ENCODE measurements around the gene TLCD1. TPM values are rescaled to one million over a fixed set of nuclear protein-coding genes. Genes with fewer than 3 reads are reported as not detected.

Gene TLCD1
- polyA plus RNA-seq, 1 experiment: 9.8 TPM

GRCh38 chr17:28712705-28713415, 13.2 kb downstream of the TLCD1 start:
- POLR2A ChIA-PET: interaction anchor here (0.6 kb wide), 1 partner anchor 34 kb away, joined by 4 read pairs; no protein-coding TSS in a partner anchor

DNA sequence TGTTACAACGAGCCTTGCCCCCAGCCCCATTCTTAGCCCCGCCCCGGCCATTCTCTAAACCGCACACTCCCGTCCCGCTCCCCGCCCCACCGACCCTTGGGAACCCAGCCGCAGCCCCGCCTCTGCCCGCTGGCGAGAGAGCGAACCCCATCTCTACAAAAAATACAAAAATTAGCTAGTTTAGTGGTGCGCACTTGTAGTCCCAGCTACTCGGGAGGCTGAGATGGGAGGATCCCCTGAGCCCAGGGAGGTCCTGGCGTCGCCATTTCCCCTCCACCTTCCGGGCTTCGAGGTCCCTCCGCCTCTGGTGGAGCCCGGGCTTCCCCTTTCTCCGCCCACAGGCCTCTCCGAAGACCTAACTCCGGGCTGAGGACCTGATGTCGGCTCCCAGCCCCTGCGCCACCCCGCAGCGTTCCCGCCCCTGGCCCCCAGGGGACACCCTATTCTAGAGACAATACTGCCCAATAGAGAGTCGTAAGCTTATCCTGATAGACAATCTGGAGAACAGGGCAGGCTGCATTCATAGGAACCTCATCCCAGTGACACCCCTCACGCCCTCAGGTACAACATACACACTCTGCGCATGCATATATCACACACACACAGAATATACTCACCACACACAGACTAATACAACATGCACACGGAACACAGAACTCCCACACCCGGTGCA, 13.9 kb downstream of the TLCD1 start:
- TF ChIP-seq, protein P1, sequence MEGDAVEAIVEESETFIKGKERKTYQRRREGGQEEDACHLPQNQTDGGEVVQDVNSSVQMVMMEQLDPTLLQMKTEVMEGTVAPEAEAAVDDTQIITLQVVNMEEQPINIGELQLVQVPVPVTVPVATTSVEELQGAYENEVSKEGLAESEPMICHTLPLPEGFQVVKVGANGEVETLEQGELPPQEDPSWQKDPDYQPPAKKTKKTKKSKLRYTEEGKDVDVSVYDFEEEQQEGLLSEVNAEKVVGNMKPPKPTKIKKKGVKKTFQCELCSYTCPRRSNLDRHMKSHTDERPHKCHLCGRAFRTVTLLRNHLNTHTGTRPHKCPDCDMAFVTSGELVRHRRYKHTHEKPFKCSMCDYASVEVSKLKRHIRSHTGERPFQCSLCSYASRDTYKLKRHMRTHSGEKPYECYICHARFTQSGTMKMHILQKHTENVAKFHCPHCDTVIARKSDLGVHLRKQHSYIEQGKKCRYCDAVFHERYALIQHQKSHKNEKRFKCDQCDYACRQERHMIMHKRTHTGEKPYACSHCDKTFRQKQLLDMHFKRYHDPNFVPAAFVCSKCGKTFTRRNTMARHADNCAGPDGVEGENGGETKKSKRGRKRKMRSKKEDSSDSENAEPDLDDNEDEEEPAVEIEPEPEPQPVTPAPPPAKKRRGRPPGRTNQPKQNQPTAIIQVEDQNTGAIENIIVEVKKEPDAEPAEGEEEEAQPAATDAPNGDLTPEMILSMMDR (IDR thresholded peaks at IDR 0.05; ENCODE audit: insufficient read depth, low read depth, low read length): no peak
- ChIA-PET CTCF (interaction anchor here (1.4 to 3.7 kb wide), 3 partner anchors 8 to 14 kb away, joined by 4 to 17 read pairs (median 4); partner anchors contain the start of genes RPL23A and TLCD1), POLR2A (interaction anchor here (2.4 kb wide), 1 partner anchor 7 kb away, joined by 40 read pairs; the partner anchor contains the start of gene RPL23A)
- Histone ChIP-seq H3K27me3 (ENCODE audit: control insufficient read depth, insufficient read depth, low read length) (no peaks in the 10 kb centered on the region), H3K36me3 (ENCODE audit: control insufficient read depth, insufficient read depth, low read length) (peaks cover 19% of the 10 kb centered on the region), H3K4me3 (ENCODE audit: low read depth, low read length) (no peak overlapping the region; the same call in 1 of the 2 replicates)
- DNase-seq (ENCODE audit: low read depth): no peak

More at GRCh38 chr17:28712705-28713415, 13.2 kb downstream of the TLCD1 start:
- CTCF ChIA-PET: interaction anchor here (0.6 to 4.5 kb wide), 4 partner anchors 7 to 239 kb away, joined by 3 to 21 read pairs (median 10); partner anchors contain the start of genes RPL23A and TLCD1
- DNase-seq (ENCODE audit: low read depth): no peak
- TF ChIP-seq, protein P1 (IDR thresholded peaks at IDR 0.05; ENCODE audit: insufficient read depth, low read depth, low read length): no peak
- no peaks in the 10 kb centered on the region for H3K27me3 ChIP-seq (ENCODE audit: control insufficient read depth, insufficient read depth, low read length)
- peaks cover 19% of the 10 kb centered on the region for H3K36me3 ChIP-seq (ENCODE audit: control insufficient read depth, insufficient read depth, low read length)
- H3K4me3 ChIP-seq (ENCODE audit: low read depth, low read length): no peak overlapping the region

DNA sequence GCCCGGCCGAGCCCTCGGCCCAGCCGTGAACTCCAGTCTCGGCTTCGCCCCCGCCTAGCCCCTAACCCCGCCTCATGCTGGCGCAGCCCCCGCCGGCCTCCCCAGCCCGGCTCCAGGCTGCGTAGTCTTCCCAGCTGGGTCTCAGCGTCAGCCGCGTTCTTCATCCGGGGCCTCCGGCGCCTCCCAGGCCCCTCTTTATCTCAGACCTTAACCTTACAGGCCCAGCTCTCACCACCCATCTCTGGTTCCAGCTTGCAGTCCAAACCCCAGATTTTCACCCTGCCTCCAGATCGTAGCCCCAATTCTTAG, 14.4 kb downstream of the TLCD1 start, which contains the start of gene PROCA1:
PROCA1 (minus strand) TSS at position 166 of the 309 bp plus-strand sequence. CDS start 228 bp downstream, outside the sequence.
- TF ChIP-seq, protein P1 (IDR thresholded peaks at IDR 0.05; ENCODE audit: insufficient read depth, low read depth, low read length): no peak
- POLR2A ChIA-PET: interaction anchor here (0.6 to 2.4 kb wide), 2 partner anchors 8 to 10 kb away, joined by 4 to 40 read pairs; partner anchors contain the start of gene RPL23A
- Histone ChIP-seq H3K4me3 (ENCODE audit: low read depth, low read length) (peak within 1 kb of the TSS; percentile 56), H3K27me3 (ENCODE audit: control insufficient read depth, insufficient read depth, low read length) (no peaks in the 10 kb centered on the region), H3K36me3 (ENCODE audit: control insufficient read depth, insufficient read depth, low read length) (peaks cover 19% of the 10 kb centered on the region)
- DNase-seq (ENCODE audit: low read depth): no peak
- CTCF ChIA-PET: interaction anchor here (1.0 to 3.7 kb wide), 4 partner anchors 8 to 15 kb away, joined by 3 to 17 read pairs (median 4); partner anchors contain the start of genes RPL23A and TLCD1

DNA sequence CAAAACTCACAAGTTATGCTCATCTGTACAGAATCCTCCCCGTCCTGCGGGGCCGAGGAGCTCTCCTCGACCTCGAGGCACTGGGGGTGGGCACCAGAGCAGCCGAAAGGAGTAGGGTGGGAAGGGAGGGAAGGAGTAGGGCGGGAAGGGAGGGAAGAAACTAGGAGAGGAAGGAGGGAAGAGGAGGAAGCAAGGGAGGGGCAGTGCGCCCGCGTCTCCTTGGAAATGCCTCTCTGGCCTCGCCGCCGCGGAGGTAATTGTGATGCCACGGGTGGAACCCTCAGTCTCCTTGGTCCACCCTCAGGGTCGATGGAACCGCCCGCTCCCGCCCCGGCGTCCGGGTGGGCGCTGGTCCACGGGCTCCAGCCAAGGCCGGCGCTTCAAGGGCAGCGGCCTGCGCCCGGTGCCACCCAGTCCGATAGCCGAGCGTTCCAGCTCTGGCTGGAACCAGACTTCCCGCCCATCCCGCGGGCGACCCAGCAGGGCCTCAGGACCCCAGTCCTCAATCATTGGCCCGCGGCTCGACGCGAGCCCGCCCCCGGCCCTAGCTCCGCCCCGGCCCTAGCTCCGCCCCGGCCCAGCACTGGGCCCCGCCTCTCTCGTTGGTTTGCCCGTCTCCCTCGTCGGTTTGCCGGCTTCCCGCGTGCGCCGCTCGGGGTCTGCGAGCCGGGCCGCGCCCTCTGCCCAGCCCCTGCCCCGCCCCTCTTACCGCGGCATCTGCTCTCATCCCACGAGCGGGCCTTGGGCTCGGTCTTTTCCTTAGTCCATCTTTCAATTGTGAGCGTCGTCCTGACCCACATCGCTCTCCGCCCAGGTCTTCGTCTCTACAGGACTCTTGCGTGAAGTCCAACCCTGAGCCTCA, 14.9 kb downstream of the TLCD1 start:
- Histone ChIP-seq H3K4me3 (ENCODE audit: low read depth, low read length) (peak overlapping the region; percentile 56), H3K36me3 (ENCODE audit: control insufficient read depth, insufficient read depth, low read length) (peaks cover 19% of the 10 kb centered on the region), H3K27me3 (ENCODE audit: control insufficient read depth, insufficient read depth, low read length) (no peaks in the 10 kb centered on the region)
- POLR2A ChIA-PET: interaction anchor here (0.6 to 2.4 kb wide), 4 partner anchors 9 to 66 kb away, joined by 3 to 40 read pairs (median 4); partner anchors contain the start of genes BLTP2, RPL23A and SDF2
- peak; percentile 49 for DNase-seq (ENCODE audit: low read depth)
- TF ChIP-seq, protein P1 (IDR thresholded peaks at IDR 0.05; ENCODE audit: insufficient read depth, low read depth, low read length): no peak
- CTCF ChIA-PET: interaction anchor here (1.0 to 3.7 kb wide), 5 partner anchors 9 to 39 kb away, joined by 3 to 17 read pairs (median 4); partner anchors contain the start of genes RPL23A and TLCD1

Data from BJ (cell line).